Breast epithelium (tissue), 4 donors: ENCODE data around the gene PLP1. TPM values are rescaled to one million over a fixed set of nuclear protein-coding genes. Genes with fewer than 3 reads are reported as not detected.
"Not testable (repeated sequence)": the region's sequence is repeated elsewhere in the genome, so short reads cannot be mapped to it uniquely, and the experiment has no call there.

Experiments used
- DNase-seq, 2 donors: peaks; one replicate each; pipeline ENCODE4 v3.0.0-alpha.2; 2019; ENCODE audit warnings: low spot score in 2 of 2
- H3K27ac ChIP-seq, 2 donors: fragments of 200-600 bp; sonication (generic) in 1 of 2; one replicate each; pipeline ENCODE4 v1.5.1; 2016 to 2019; ENCODE audit warnings: mild to moderate bottlenecking in 1 of 2
- H3K27me3 ChIP-seq, 2 donors: fragments of 200-600 bp; sonication (generic) in 1 of 2; one replicate each; pipeline versions ENCODE4 v1.5.1 to v1.6.0; 2017 to 2019; ENCODE audit warnings: control low read depth in 1 of 2, mild to moderate bottlenecking in 1 of 2
- H3K36me3 ChIP-seq: fragments of 200-600 bp; one replicate; pipeline ENCODE4 v1.5.1; 2019
- H3K4me1 ChIP-seq, 2 donors: fragments of 200-600 bp; sonication (generic); one replicate each; pipeline ENCODE4 v1.5.1; 2016 to 2019; ENCODE audit warnings: control low read depth in 1 of 2
- H3K4me3 ChIP-seq, 3 donors: fragments of 200-600 bp; sonication (generic); 1 replicate in 2 of 3; 2 replicates in 1 of 3; pipeline ENCODE4 v1.5.1; 2016 to 2019; ENCODE audit warnings: mild to moderate bottlenecking in 3 of 3, moderate library complexity in 2 of 3
- H3K9me3 ChIP-seq, 2 donors: fragments of 200-600 bp; sonication (generic) in 1 of 2; one replicate each; pipeline ENCODE4 v1.5.1; 2016 to 2019; ENCODE audit warnings: control low read depth in 1 of 2
- CTCF ChIP-seq, 3 donors: fragments of 450-650 bp; IDR thresholded peaks; one replicate each; pipeline ENCODE4 v1.5.1; 2016 to 2017; ENCODE audit warnings: antibody characterized with exemption in 3 of 3, mild to moderate bottlenecking in 3 of 3, moderate library complexity in 3 of 3
- POLR2A ChIP-seq: fragments of 450-650 bp; IDR thresholded peaks from one replicate; pipeline ENCODE4 v1.6.1; 2016; ENCODE audit warnings: antibody characterized with exemption, mild to moderate bottlenecking, moderate library complexity
- POLR2AphosphoS5 ChIP-seq, 3 donors: sonication (generic); formaldehyde crosslinking; IDR thresholded peaks; one replicate each; pipeline ENCODE4 v1.6.1; 2017; ENCODE audit warnings: antibody characterized with exemption in 3 of 3
- intact Hi-C: fragments of 100-400 bp; cut with DNase I; formaldehyde crosslinking; loops from one replicate; pipeline ENCODE4 v1.15.1; 2023; ENCODE audit warnings: low total_unique reads
- total RNA-seq, 3 donors: library from RNA; depleted of rRNA; stranded (reverse); fragments of >200 nt; gene quantifications; one replicate each; pipeline ENCODE4 v1.1.0, GENCODE V29; 2016

Gene PLP1
- total RNA-seq, 3 donors from 2014 or later = 1.3 to 3.4 (median 2.2) TPM

DNA sequence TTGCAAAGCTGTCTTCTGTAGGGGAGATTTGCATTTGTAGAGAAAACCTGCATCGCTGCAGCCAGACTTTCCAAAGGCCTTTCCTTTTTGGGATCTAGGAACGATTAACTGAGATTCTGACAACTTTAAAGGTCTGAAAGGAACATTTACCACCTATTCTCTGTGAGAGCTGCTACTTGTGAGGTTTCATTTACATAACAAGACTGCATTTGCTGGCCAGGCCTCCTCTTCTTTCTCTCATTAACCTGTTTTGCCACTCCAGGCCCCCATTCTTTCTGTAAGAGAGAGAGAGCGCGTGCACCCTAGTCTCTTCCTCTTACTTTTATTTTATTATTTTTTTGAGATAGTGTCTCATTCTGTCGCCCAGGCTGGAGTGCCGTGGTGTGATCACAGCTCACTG lies 34.3 kb upstream of the PLP1 start:
- no peak overlapping the region for H3K4me3 ChIP-seq
- intact Hi-C loops = no loop called here
- H3K27ac ChIP-seq = no peak overlapping the region
- TF ChIP-seq CTCF (IDR thresholded peaks at IDR 0.05) (no peak), POLR2AphosphoS5 (IDR thresholded peaks at IDR 0.05) (no peak), POLR2A (no peak)
- H3K36me3 ChIP-seq = no peaks in the 10 kb centered on the region
- H3K27me3 ChIP-seq = peaks cover 0 to 44% of the 10 kb centered on the region in 2 donors
- no peaks in the 10 kb centered on the region for H3K9me3 ChIP-seq
- DNase-seq = no peak
- H3K4me1 ChIP-seq = no peaks in the 10 kb centered on the region

- Histone ChIP-seq H3K4me3 (no peak overlapping the region), H3K27me3 (peaks cover 0 to 42% of the 10 kb centered on the region in 2 donors), H3K9me3 (no peaks in the 10 kb centered on the region), H3K4me1 (no peaks in the 10 kb centered on the region), H3K27ac (no peak overlapping the region), H3K36me3 (no peaks in the 10 kb centered on the region)
- intact Hi-C loops = no loop called here
- TF ChIP-seq POLR2AphosphoS5 (IDR thresholded peaks at IDR 0.05) (no peak), POLR2A (no peak), CTCF (IDR thresholded peaks at IDR 0.05) (no peak)
- no peak for DNase-seq
Measured at GRCh38 chrX:103747163-103747562, 29.5 kb upstream of the PLP1 start.

GRCh38 chrX:103754401-103754800 lies 22.2 kb upstream of the PLP1 start:
- Histone ChIP-seq H3K4me3 (no peak overlapping the region), H3K27me3 (peaks cover 0 to 45% of the 10 kb centered on the region in 2 donors), H3K4me1 (no peaks in the 10 kb centered on the region), H3K27ac (no peak overlapping the region), H3K9me3 (peaks cover 7 to 15% of the 10 kb centered on the region in 2 donors), H3K36me3 (no peaks in the 10 kb centered on the region)
- intact Hi-C loops = no loop called here
- TF ChIP-seq CTCF (IDR thresholded peaks at IDR 0.05) (no peak), POLR2AphosphoS5 (IDR thresholded peaks at IDR 0.05) (no peak), POLR2A (no peak)
- DNase-seq = no peak

- Histone ChIP-seq H3K27ac (no peak overlapping the region), H3K9me3 (peaks cover 9 to 20% of the 10 kb centered on the region in 2 donors), H3K4me1 (no peaks in the 10 kb centered on the region), H3K27me3 (peaks cover 0 to 39% of the 10 kb centered on the region in 2 donors), H3K36me3 (no peaks in the 10 kb centered on the region), H3K4me3 (no peak overlapping the region)
- DNase-seq = no peak
- intact Hi-C loops = no loop called here
- TF ChIP-seq POLR2AphosphoS5 (IDR thresholded peaks at IDR 0.05) (no peak), POLR2A (no peak), CTCF (IDR thresholded peaks at IDR 0.05) (no peak)
Measured at GRCh38 chrX:103756736-103757135, 19.9 kb upstream of the PLP1 start.

GRCh38 chrX:103758555-103758954 lies 18.1 kb upstream of the PLP1 start:
- Histone ChIP-seq H3K9me3 (peaks cover 9 to 20% of the 10 kb centered on the region in 2 donors), H3K27ac (no peak overlapping the region), H3K4me3 (no peak overlapping the region), H3K36me3 (no peaks in the 10 kb centered on the region), H3K27me3 (peaks cover 0 to 25% of the 10 kb centered on the region in 2 donors), H3K4me1 (no peaks in the 10 kb centered on the region)
- intact Hi-C loops = no loop called here
- TF ChIP-seq CTCF (IDR thresholded peaks at IDR 0.05) (no peak), POLR2A (no peak), POLR2AphosphoS5 (IDR thresholded peaks at IDR 0.05) (no peak)
- no peak for DNase-seq

- H3K36me3 ChIP-seq, intact Hi-C loops, DNase-seq, H3K4me3 ChIP-seq, H3K4me1 ChIP-seq, H3K27ac ChIP-seq: not testable (repeated sequence)
- Histone ChIP-seq H3K27me3 (peaks cover 0 to 17% of the 10 kb centered on the region in 2 donors), H3K9me3 (peaks cover 9 to 13% of the 10 kb centered on the region in 2 donors)
Measured at GRCh38 chrX:103763541-103763940, 13.1 kb upstream of the PLP1 start.

DNA sequence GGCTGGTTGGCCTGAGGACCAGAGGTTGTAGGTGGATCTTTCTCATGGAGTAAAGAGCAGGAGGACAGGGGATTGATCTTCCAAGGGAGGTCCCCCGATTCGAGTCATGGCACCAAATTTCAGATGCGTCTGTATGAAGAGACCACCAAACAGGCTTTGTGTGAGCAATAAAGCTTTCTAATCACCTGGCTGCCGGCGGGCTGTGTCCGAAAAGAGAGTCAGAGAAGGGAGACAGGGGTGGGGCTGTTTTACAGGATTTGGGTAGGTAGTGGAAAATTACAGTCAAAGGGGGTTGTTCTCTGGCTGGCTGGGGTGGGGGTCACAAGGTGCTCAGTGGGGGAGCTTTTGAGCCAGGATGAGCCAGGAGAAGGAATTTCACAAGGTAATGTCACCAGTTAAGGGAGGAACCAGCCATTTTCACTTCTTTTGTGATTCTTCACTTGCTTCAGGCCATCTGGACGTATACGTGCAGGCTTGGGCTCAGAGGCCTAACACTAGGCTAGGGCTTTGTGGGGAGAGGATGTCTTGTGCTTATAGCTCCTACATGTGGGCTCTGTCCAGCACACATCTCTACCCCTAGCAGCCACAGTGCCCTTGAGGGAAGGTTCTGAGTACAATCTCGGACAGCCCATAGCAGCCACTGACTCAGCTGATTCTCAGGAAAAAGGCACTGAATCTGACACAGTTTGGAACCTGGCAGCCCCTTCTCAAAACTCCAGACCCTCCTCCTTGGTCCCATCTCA lies 9.7 kb upstream of the PLP1 start:
- H3K9me3 ChIP-seq, H3K36me3 ChIP-seq, DNase-seq, H3K4me3 ChIP-seq, intact Hi-C loops, H3K4me1 ChIP-seq, H3K27ac ChIP-seq: not testable (repeated sequence)
- peaks cover 0 to 30% of the 10 kb centered on the region in 2 donors for H3K27me3 ChIP-seq
